Panc1 (cell line): Measurements from ENCODE around the gene PRPF19.

Source experiments
- CTCF ChIP-seq: fragments of 450-650 bp; IDR thresholded peaks from 2 replicates; pipeline ENCODE4 v1.5.1; 2017; ENCODE audit warnings: mild to moderate bottlenecking
- TF ChIP-seq, protein P1 (sequence below), 2 experiments: IDR thresholded peaks; 2 replicates each; pipeline ENCODE4 v1.6.1; 2011 to 2012; ENCODE audit warnings: low read depth in 2 of 2, control low read depth in 1 of 2, low read length in 1 of 2, mild to moderate bottlenecking in 1 of 2, moderate library complexity in 1 of 2; ENCODE audit not compliant: insufficient read depth in 1 of 2

GRCh38 chr11:60923800-60924109 lies 17.4 kb upstream of the PRPF19 start:
- TF ChIP-seq CTCF = no peak
- TF ChIP-seq, protein P1, sequence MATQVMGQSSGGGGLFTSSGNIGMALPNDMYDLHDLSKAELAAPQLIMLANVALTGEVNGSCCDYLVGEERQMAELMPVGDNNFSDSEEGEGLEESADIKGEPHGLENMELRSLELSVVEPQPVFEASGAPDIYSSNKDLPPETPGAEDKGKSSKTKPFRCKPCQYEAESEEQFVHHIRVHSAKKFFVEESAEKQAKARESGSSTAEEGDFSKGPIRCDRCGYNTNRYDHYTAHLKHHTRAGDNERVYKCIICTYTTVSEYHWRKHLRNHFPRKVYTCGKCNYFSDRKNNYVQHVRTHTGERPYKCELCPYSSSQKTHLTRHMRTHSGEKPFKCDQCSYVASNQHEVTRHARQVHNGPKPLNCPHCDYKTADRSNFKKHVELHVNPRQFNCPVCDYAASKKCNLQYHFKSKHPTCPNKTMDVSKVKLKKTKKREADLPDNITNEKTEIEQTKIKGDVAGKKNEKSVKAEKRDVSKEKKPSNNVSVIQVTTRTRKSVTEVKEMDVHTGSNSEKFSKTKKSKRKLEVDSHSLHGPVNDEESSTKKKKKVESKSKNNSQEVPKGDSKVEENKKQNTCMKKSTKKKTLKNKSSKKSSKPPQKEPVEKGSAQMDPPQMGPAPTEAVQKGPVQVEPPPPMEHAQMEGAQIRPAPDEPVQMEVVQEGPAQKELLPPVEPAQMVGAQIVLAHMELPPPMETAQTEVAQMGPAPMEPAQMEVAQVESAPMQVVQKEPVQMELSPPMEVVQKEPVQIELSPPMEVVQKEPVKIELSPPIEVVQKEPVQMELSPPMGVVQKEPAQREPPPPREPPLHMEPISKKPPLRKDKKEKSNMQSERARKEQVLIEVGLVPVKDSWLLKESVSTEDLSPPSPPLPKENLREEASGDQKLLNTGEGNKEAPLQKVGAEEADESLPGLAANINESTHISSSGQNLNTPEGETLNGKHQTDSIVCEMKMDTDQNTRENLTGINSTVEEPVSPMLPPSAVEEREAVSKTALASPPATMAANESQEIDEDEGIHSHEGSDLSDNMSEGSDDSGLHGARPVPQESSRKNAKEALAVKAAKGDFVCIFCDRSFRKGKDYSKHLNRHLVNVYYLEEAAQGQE (IDR thresholded peaks at IDR 0.05; ENCODE audit: insufficient read depth in 1 of 2, low read depth in 2 of 2, low read length in 1 of 2) = no peak
